A549 (cell line): Measurements from ENCODE around the gene SBNO2.

Experiments used
- CBX8 ChIP-seq: fragments of 200-600 bp; sonication (generic); IDR thresholded peaks from 2 replicates; pipeline ENCODE4 v1.6.1; 2016
- CTCF ChIP-seq: fragments of >200 bp; sonication (Bioruptor Twin); formaldehyde crosslinking; IDR thresholded peaks from 3 replicates; pipeline ENCODE4 v1.5.1; 2016
- HEYL ChIP-seq: fragments of 250-450 bp; sonication (Bioruptor Pico); IDR thresholded peaks from 2 replicates; pipeline ENCODE4 v1.8.0; 2021; ENCODE audit warnings: mild to moderate bottlenecking, moderate library complexity
- KDM5A ChIP-seq: fragments of 200-600 bp; sonication (generic); IDR thresholded peaks from 2 replicates; pipeline ENCODE4 v1.6.1; 2016; ENCODE audit warnings: antibody characterized with exemption, mild to moderate bottlenecking
- POLR2A ChIP-seq: IDR thresholded peaks from 2 replicates; pipeline ENCODE4 v1.6.1; 2012; ENCODE audit warnings: mild to moderate bottlenecking, low read length
- REST ChIP-seq: fragments of 200-600 bp; sonication (generic); IDR thresholded peaks from 2 replicates; pipeline ENCODE4 v1.6.1; 2016; ENCODE audit warnings: antibody characterized with exemption, mild to moderate bottlenecking, moderate library complexity
- RFX5 ChIP-seq: fragments of 450-650 bp; IDR thresholded peaks from 2 replicates; pipeline ENCODE4 v1.7.1; 2014; ENCODE audit warnings: antibody characterized with exemption, mild to moderate bottlenecking, moderate library complexity
- TFCP2L1 ChIP-seq: fragments of 250-450 bp; sonication (Bioruptor Pico); IDR thresholded peaks from 2 replicates; pipeline ENCODE4 v1.5.0; 2021; ENCODE audit warnings: mild to moderate bottlenecking
- TF ChIP-seq, protein P1 (sequence below): IDR thresholded peaks from 2 replicates; pipeline ENCODE4 v1.6.1; 2012; ENCODE audit warnings: low read depth, borderline replicate concordance

DNA sequence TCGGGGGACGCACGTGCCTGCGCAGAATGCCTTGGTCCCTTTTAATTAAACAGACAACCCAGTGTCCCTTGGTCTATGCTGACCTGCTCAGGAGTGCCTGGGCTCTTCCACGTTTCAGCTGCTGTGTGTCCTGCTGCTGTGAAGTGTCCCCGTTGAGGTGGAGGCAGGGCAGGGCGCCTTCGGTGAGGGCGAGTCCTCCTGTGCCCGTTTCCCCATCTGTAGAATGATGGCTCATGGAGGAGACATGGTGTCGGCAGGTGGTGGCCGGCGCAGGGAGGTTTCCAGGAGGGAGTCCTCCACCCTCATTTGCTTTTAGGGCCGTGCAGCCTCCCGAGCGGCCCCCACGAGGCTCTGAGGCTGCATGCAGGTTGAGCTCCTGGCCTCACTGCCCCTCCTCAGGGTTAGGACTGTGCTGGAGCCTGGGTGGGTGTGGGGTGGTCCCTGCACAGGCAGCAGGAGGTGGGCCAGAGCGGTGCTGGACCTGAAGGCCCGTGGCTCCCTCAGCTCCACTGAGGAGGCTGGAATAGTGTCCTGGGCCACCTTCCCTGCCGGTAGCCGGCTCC, 40.3 kb upstream of the SBNO2 start:
- TF ChIP-seq CTCF, result no peak
- no peak for TF ChIP-seq REST
- no peak for TF ChIP-seq POLR2A
- TF ChIP-seq TFCP2L1 (CRISPR knock-in tag), result no peak
- no peak for TF ChIP-seq HEYL (CRISPR knock-in tag)
- TF ChIP-seq KDM5A, result no peak
- TF ChIP-seq CBX8, result no peak
- no peak for TF ChIP-seq RFX5
- TF ChIP-seq, protein P1, sequence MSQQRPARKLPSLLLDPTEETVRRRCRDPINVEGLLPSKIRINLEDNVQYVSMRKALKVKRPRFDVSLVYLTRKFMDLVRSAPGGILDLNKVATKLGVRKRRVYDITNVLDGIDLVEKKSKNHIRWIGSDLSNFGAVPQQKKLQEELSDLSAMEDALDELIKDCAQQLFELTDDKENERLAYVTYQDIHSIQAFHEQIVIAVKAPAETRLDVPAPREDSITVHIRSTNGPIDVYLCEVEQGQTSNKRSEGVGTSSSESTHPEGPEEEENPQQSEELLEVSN, result no peak
